Measurements from ENCODE around the gene DCN.
"Not testable (repeated sequence)": the region's sequence is repeated elsewhere in the genome, so short reads cannot be mapped to it uniquely, and the experiment has no call there.

DCN gene, protein sequence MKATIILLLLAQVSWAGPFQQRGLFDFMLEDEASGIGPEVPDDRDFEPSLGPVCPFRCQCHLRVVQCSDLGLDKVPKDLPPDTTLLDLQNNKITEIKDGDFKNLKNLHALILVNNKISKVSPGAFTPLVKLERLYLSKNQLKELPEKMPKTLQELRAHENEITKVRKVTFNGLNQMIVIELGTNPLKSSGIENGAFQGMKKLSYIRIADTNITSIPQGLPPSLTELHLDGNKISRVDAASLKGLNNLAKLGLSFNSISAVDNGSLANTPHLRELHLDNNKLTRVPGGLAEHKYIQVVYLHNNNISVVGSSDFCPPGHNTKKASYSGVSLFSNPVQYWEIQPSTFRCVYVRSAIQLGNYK

DNA sequence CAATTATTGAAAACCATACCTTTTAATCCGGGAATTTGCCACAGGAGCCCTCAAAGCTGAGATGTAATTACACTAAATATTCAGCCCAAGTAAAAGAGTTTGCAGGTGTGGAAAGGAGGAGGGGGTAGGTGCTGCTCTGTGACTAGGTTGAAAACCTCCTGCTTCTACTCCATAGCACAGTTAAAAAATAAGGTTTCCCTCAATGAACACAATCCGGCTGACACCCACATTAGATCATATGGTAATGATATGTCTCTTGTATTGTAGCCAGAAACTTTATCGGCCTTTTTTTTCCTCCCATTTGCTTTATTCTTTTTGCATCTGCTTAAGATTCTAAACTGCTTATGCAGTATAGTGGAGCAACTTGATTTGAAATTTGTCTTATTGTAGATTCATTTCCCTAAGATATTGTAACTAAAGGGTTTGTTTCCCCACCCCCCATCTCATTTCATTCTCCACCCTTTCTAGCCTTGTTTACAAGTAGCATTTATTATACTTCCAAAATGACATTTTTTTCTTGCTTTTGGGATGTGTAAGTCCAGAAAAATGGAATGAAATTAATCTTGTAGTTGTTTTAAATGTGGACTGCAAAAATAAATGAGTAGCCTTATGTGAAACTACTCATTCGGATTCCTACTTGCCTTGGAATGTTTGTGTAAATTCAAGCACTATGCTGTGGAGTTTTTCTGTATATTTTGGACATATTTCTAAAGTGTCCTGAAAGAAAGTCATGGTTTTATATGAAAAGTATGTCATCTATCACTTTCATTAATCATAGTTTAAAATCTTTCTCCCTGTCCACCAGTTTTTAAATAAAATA lies at the start of gene DCN:
Gene DCN, minus strand, starts transcription at position 182 of the 820 bp plus-strand sequence. CDS start 4,265 bp downstream, outside the sequence.
- DNase-seq: no peak

DNA sequence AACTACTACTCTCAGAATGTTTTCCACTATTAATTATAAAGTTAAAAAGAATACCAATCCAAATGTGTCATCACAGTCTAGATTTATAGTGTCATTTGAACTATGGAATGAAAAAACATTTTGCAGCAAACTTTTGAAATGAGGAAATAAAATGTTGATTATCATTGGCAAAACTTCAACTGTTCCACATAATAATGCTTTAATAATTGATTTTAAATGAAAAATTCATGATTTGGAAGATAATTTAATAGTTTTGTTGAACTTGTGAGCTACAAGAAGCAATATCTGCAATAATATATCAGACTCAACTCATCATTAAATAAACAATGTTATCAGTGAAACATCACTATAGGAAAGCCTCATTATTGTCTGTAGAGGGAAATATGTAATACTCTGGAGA lies 48.2 kb upstream of the DCN start:
- no peak for DNase-seq

DNA sequence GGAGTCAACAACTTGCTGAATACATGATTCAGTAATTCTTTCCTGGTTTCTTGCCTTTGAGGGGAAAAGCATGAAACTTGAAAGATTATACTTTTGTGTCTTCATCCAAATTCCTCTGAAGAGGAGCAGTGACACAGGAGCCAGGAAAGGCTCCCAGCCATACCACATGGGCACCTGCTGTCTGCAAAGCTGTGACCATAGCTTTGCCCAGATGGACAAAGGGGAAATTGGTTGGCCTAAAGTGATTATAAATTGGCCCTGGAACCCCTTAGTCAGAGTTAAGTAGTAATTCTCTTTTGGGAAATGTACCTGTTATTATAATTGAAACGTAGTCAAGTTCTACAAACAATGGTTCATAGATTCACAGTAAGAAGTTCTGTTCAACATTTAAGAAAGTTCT lies 44.3 kb upstream of the DCN start:
- no peak for DNase-seq

DNA sequence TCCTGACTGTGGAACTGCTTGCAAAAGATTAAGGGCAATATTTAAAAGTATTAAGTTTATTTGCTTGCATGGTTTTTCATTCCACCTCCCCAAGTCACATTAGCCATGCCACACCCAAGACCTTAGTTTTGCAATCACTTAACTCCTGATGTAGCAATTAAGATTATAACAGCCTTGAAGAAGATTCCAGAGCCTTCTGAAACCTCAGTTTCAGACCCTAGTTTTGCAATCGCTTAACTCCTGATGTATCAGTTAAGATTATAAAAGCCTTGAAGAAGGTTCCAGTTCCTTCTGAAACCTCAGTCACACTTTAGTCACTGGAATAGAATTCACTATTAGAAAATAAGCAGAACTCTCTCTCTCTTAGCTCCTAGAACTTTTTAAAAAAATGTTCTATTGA lies 42.7 kb upstream of the DCN start:
- DNase-seq: no peak

DNA sequence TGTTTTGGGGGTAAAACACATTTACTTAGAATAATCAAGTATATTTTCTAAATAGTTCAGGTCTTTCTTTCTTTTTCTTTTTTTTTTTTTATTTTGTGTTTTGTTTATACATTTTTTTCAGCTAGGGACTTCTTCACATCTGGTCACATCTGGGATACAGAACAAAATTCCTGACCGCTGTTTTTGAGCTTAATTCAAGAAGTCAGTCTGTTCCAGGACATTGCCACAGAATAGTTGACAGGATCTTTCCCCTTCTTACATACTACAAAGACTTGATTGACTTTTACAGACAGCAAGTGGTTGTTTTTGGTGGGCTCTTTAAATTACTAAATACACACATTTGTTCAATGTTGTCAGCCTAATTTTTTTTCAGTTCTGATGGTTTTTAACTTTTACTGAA lies 41.8 kb upstream of the DCN start:
- DNase-seq: no peak

DNA sequence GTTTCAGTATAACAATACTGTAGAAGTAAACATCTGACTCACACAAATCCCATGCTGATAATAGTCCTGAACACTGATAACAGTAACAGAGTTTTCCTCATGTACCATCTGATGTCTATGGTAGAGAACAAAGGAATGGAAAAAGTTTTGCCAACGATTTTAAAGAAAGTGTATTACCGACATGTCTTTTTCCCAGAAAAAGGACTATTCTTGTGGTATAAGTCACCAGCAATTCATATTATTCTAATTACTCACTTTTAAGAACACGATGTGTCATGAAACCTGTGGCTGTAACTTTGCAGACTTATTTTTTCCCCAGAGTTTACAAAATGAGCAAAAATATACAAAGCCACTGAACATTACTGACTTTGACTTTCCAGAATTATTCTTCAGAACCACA lies 40.1 kb upstream of the DCN start:
- no peak for DNase-seq

DNA sequence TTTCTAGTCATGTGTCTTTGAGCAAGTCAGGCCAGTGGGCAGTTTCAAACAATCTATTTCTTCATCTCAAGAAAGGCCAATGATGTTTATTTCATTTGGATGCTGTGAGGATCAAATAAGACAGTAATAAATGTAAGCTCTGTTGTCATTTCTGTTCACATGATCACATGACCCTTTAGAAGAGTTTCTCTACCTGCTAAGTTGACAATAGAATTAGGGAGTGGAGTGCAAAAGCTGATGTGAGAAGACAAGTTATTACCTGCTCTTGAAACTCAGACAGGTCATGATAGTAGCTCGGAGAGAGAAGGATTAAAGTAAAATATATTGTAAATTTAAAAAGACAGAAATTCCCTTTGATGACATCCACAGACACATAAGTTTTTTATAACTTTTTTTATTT lies 37.3 kb upstream of the DCN start:
- no peak for DNase-seq

DNA sequence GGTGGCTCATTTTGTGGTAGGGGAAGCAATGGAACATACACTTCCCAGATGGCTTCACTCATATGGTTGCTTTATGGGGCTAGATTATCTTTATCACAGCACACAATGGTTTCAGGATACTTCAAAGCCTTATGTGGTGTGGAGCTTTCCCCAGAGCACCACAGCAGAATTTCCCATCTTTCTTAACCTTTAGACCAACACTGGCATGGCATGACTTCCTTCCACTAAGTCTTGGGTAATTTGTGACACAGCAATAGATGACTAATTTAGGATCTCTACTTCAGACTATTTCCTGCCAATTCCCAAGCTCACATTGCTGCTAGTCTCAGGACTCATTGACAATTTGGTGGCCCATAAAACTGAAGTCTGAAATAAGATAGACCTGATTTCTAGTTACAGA lies 36.9 kb upstream of the DCN start:
- no peak for DNase-seq

DNA sequence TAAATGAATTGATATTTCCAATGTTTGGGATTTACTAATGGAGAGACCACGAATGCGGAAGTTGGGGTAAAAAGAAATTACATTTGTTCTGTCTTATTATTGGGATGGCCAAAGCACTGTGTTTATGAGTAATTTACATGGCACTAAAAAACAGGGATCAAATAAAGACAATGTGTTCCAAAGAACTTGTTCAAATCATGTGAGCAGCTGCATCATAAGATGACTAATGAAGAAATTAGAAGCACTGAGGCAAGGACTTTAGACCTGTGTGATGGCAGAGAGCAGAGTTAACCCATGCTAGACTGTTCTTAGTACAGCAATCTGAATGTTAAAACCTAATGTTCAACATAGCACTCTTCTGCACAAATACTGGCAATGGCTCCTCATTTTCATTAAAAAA lies 34.3 kb upstream of the DCN start:
- DNase-seq: no peak

DNA sequence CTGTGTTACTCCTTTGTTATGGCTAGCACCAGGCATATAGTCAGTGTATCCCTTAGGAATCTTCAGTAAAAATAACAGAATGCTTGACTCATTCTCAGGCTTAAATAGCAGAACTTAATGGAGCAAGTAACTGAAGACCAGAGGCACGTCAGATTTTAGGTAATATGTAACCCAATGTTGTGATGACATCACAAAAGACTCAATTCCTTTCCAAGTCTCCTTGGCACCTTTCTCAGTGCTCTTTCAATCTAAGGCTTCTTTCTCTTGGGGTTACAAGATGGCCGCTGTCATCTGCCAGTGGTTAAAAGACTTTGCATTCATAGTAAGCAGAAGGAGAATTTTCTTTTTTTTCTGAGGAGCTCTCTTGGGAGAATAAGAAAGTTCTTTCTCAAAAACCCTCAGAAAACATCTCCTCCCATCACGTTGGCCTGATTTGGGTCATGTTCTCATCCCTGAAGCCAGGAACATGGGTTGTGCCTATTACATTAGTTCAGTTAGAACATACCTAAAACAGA lies 33.4 kb upstream of the DCN start:
- no peak for DNase-seq

DNA sequence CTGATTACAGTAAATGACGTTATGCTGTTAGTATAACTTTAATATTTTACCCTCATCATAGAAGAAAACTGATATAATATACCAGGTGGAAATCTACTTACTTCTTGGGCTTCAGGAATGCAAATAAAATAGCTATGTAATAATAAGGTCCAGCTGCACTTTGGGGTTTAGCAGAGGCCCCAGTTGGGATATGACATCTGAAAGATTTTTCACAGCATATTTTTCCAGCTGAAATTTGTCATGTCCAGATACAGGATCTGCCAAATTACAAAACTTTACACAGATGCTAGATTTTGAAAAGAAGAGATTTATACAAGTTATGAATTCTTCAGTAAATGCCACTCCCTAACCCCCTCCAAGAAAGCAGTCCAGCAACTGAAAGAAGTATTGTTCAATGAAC lies 29.2 kb upstream of the DCN start:
- no peak for DNase-seq

DNA sequence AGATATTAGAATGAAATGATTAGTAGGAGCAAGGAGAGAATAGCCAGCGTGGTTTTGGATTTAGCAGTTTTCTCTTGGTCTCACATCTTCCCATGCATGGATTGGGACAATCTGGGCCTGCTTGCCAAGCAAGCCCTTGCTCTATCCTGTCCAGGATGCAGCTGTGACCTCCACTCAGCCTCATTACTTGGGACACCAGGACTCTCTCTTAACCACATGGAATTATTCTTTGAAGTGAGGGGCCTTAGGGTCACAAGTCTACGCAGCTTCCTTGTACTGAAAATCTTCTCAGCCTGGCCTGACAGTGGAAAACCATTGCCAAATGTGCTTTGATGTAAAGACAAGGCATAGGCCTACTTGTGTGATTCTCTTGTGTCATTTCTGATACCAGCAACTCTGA lies 28.0 kb upstream of the DCN start:
- no peak for DNase-seq

DNA sequence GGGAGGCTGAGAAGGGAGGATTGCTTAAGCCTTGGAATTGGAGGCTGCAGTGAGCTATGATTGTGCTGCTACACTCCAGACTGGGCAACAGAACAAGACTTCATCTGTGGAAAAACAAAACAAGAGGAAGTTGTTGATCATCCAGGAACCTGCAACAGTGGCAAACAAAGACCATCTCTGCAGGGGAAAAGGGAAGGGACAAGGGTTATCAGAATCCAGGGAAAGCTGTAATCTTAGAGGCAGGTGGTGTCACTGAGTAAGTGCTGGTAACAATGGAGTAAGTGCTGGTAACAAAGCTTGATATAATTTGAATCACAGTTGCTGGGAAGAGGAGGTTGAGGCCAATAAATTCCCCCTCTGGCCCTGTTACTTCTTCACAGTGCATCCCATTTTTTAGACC lies 27.5 kb upstream of the DCN start:
- no peak for DNase-seq

DNA sequence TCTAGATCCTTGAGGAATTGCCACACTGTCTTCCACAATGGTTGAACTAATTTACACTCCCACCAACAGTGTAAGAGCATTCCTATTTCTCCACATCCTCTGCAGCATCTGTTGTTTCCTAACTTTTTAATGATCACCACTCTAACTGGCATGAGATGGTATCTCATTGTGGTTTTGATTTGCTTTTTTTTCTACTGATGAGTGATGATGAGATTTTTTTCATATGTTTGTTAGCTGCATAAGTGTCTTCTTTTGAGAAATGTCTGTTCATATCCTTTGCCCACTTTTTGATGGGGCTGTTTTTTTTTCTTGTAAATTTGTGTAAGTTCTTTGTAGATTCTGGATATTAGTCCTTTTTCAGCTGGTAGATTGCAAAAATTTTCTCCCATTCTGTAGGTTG lies 24.7 kb upstream of the DCN start:
- not testable (repeated sequence) for DNase-seq

DNA sequence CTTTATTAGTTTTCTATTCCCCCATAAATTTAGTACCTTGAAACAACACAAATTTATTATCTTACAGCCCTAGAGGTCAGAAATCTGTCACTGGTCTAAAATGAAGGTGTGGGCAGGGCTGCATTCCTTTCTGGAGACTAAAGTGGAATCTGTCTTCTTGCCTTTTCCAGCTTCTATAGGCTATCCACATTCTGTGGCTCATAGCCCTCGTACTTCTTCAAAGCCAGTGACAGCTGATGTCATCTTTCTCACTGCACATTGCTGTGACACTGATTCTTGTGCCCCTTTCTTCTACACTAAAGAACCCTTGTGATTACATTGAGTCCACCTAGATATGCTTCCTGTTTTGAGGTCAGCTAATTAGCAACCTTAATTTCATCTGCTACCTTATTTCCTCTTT lies 23.2 kb upstream of the DCN start:
- DNase-seq: no peak

DNA sequence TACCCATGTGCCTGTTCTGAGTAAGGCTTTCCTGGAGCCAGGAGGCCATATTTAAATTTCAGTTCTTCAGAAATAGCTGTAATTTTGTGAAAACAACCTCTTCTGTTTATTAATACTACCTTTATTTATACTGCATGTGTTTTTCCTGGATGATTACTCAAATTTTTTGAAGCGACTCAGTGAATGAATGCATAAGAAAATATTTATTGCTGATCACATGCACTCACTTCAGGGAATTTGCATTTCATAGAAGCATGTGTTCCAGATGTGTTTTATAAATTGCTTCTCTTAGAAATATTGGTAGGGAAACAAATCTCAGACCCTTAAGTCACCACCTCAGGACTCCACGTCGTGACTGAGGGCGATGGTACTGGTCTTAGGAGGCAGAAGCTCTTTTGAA lies 21.8 kb upstream of the DCN start:
- no peak for DNase-seq

DNA sequence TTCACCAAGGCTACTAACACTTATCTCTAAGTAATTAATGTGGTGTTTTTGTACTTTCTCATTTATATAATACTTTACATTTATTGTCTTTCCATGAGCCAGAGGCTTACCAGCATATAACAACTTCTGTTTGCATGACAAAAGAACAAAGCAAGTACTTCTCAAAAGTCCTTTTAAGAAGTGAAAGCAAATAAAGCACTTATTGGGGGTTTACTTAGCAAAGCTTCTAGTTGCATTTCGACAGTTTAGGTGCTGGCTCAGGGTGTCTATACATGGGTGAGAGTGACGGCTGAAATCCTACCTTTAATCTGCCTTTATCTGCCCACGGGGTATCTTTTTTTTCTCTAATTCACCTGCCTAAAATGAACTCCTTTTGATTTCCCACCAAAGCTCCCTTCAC lies 21.0 kb upstream of the DCN start:
- DNase-seq: no peak

DNA sequence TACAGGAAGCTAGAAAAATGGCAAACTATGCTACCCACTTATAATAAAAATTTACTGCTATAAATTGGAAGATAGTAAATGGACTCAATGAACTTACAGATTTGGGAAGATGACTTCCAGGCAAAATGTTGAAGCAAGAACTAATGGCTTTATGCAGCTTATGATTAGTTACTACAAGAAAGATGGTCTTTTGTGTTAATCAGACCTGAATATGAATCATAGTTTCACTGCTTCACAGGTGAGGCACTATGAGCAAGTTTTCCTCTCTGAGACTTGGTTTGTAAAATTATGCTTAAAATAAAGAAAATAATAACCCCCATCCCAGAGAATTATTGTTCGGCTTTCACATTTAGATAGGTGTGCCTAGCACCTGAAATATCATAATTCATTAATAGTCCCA lies 19.8 kb upstream of the DCN start:
- DNase-seq: no peak

DNA sequence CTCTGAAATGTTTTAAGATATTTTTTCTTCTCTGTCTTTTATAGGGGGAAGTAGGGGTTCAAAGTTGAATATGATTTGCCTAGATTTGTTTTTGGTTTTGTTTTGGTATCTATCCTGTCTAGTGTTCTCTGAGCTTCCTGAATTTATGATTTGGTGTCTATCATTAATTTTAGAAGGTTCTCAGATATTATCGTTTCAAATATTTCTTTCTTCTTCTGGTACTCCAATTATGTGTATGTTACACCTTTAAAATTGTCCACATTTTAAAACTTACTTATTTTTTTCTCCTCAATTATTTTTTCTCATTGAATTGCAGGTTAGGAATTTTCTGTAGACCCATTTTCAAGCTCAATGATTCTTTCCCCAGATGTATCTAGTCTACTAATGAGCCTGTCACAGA lies 13.8 kb upstream of the DCN start:
- no peak for DNase-seq

DNA sequence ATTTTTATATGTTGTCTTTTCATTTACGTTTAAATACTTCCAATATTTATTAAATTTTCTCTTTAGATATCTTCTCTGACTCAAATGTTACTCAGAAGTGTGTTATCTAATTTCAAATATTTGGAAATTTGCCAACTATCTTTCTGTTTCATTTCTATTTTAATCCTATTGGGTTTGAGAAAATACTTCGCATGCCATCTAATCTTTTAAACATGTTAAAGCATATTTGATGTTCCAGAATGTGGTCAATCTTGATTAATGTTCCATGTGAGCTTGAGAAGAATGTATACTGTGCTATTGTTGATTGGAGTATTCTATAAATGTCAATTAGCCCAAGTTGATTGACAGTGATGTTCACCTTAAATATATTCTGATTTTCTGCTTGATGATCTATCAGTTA lies 11.9 kb upstream of the DCN start:
- DNase-seq: no peak

DNA sequence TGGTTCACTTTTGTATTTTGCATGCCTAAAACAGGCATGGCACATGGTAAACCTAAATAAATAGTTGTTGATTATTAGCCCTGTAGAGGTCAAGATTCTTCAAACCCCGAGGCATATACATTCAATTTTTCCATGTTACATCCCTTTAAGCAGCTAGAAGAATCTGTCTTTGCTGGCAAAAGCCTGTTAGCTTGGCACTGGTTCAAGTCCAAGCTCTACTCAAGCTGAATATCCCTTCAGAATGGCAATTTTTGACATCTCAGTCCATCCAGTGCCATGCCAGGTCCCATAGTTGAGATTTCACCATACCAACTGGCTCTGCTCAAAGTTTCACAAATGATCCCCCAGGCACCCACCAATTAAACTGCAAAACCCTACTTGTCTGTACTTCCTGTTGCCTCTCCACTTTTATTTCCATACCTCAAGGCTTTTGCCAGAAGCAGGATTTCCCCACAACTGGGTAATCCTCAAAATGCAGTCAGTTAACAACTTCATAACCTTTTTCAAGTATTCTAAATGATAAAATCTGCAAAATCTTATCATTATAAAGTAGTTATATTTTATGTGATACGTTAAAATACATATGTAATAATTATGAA lies 9.0 kb upstream of the DCN start:
- DNase-seq: peak; percentile 57

DNA sequence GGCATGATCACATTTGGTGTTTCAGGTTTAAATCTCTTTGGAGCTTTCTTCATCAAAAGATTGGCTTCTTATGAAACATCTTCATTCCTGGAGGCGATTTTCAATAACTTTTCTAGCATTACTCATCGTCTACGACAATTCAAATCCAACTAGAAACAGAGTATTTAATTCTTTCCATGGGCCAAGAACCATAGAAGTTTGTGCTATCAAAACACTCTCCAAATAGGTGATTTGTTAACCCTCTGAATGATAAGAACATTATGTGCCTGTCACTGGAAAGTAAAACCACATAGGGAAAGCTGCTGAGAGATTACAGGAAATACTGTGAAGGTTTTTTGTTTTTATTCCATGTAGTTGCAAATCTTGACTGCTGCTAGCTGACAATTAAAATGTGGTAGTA lies 6.9 kb upstream of the DCN start:
- no peak for DNase-seq

DNA sequence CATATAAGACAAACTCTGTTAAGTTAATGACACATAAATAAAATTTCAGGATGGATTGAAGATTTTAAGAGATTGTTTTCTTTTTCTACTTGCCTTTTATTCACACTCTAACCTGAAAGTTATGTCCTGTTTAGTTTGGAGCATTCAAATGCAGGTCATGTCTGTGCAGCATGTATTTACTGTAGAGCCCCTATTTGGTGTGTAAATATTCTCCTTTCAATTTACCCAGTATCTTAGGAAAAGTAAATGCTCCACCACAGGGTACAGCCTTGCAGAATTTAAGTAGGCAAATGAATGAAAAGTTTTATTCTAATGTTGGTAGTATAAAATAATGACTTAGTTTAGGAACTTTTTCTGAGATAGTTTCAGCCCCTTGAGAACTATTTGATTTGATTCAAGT lies 6.2 kb upstream of the DCN start:
- no peak for DNase-seq

DNA sequence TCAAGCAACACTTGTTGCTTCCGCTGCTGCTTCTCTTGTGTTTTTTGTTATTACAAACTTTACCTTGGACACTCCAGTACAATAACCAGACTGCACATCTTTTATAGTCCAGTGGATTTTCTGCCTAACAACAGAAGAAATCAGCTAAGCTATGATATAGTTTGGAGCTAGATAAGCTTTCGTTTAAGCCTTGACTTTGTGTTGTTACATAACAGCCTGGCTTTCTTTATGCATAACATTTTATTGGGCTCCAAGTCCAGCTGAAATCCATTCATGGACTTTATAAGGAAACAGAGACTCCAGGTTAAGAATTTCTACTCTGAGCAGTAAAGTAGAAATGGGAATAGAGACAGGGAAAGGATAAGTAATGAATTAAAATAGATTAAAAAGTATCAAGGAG lies 3.5 kb upstream of the DCN start:
- DNase-seq: no peak
